ENCODE measurements around the gene RAB34. TPM values are rescaled to one million over a fixed set of nuclear protein-coding genes. Genes with fewer than 3 reads are reported as not detected.

The RAB34 gene
- total RNA-seq, 1 donor from 2014 or later, result 150 TPM

- Histone ChIP-seq H3K9ac (ENCODE audit: low read length) (no peak overlapping the region), H3K27ac (ENCODE audit: low read depth, low read length) (no peak overlapping the region), H3K27me3 (ENCODE audit: insufficient read depth, low read length) (no peaks in the 10 kb centered on the region), H2AFZ (ENCODE audit: low read depth, low read length) (no peak overlapping the region), H3K4me2 (ENCODE audit: low read length) (no peak overlapping the region), H3K4me1 (ENCODE audit: insufficient read depth, low read length) (no peaks in the 10 kb centered on the region), H3K79me2 (ENCODE audit: insufficient read depth, low read length) (peaks cover 19% of the 10 kb centered on the region), H3K36me3 (ENCODE audit: insufficient read depth, low read length) (peaks cover 4% of the 10 kb centered on the region), H3K4me3 (ENCODE audit: insufficient read depth, low read depth, low read length) (no peak overlapping the region), H3K9me3 (ENCODE audit: insufficient read depth, low read depth, low read length) (no peaks in the 10 kb centered on the region), H4K20me1 (ENCODE audit: insufficient read depth, low read length) (peaks cover 73% of the 10 kb centered on the region)
- no peaks in the 10 kb centered on the region for H3K9me3 Mint-ChIP-seq (ENCODE audit: unreplicated experiment)
- TF ChIP-seq EZH2 (IDR thresholded peaks at IDR 0.05; ENCODE audit: insufficient read depth, low read length) (no peak), CTCF (IDR thresholded peaks at IDR 0.05; ENCODE audit: insufficient read depth, low read depth, low read length) (peak; percentile 99)
- H3K27ac Mint-ChIP-seq (ENCODE audit: unreplicated experiment), result no peak overlapping the region
- peaks cover 7% of the 10 kb centered on the region for H3K4me1 Mint-ChIP-seq (ENCODE audit: low read depth, unreplicated experiment)
- no peak for FAIRE-seq
- no peaks in the 10 kb centered on the region for H3K27me3 Mint-ChIP-seq (ENCODE audit: low read depth, unreplicated experiment)
- no peak overlapping the region for H3K4me3 Mint-ChIP-seq (ENCODE audit: unreplicated experiment)
- peak; percentile 44 for DNase-seq (ENCODE audit: low read depth)
- H3K36me3 Mint-ChIP-seq (ENCODE audit: low read depth, unreplicated experiment), result peaks cover 6% of the 10 kb centered on the region
Measured at GRCh38 chr17:28763804-28764266, 46.2 kb upstream of the RAB34 start.

DNA sequence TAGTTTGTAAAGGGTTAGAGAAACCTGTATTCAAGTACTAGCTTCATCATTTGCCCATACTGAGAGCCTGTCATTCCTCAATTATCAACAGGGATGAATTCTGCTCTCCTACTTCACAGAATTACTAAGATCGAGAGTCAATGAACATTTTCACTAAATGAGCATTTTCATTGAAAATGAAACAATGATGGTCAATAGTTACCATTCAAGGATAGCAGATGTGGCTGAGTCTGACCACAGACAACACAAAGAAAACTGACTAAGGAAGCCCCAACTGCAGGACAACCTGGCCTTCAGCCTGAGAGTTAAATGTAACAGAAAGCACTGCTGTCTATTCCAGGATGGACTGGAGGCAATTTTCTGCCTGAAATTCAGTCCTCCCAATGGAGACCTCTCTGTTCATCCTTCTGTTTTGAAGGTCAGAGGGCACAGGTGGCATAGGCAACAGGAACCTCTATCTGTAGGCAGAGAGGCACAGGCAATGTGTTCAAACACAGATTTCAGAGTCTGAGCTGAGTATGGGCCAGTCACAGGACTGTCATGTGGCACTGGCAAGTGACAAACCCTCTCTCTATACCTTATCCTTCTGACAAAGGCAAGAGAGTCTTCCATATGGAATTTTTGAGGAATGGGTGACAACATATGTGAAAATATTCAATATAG lies 45.6 kb upstream of the RAB34 start:
- Mint-ChIP-seq H3K4me3 (ENCODE audit: unreplicated experiment) (no peak overlapping the region), H3K4me1 (ENCODE audit: low read depth, unreplicated experiment) (peaks cover 7% of the 10 kb centered on the region), H3K27ac (ENCODE audit: unreplicated experiment) (no peak overlapping the region), H3K27me3 (ENCODE audit: low read depth, unreplicated experiment) (no peaks in the 10 kb centered on the region), H3K36me3 (ENCODE audit: low read depth, unreplicated experiment) (peaks cover 6% of the 10 kb centered on the region), H3K9me3 (ENCODE audit: unreplicated experiment) (no peaks in the 10 kb centered on the region)
- Histone ChIP-seq H3K4me3 (ENCODE audit: insufficient read depth, low read depth, low read length) (no peak overlapping the region), H3K4me2 (ENCODE audit: low read length) (no peak overlapping the region), H3K36me3 (ENCODE audit: insufficient read depth, low read length) (peaks cover 4% of the 10 kb centered on the region), H4K20me1 (ENCODE audit: insufficient read depth, low read length) (peaks cover 70% of the 10 kb centered on the region), H3K79me2 (ENCODE audit: insufficient read depth, low read length) (peaks cover 18% of the 10 kb centered on the region), H2AFZ (ENCODE audit: low read depth, low read length) (no peak overlapping the region), H3K9ac (ENCODE audit: low read length) (no peak overlapping the region), H3K9me3 (ENCODE audit: insufficient read depth, low read depth, low read length) (no peaks in the 10 kb centered on the region), H3K27ac (ENCODE audit: low read depth, low read length) (no peak overlapping the region), H3K4me1 (ENCODE audit: insufficient read depth, low read length) (no peaks in the 10 kb centered on the region), H3K27me3 (ENCODE audit: insufficient read depth, low read length) (no peaks in the 10 kb centered on the region)
- FAIRE-seq (no peak), DNase-seq (ENCODE audit: low read depth) (no peak)
- TF ChIP-seq EZH2 (IDR thresholded peaks at IDR 0.05; ENCODE audit: insufficient read depth, low read length), result no peak
- TF ChIP-seq CTCF (IDR thresholded peaks at IDR 0.05; ENCODE audit: insufficient read depth, low read depth, low read length), result no peak
